Lung (tissue), 12 donors: ENCODE data around the gene CLDN6. TPM values are rescaled to one million over a fixed set of nuclear protein-coding genes. Genes with fewer than 3 reads are reported as not detected.

ENCODE experiments used
- ATAC-seq: fragments of 200-7000 bp; cut with Tn5 transposase; one replicate; pipeline ENCODE4 v1.9.1; 2020; ENCODE audit warnings: moderate number of reproducible peaks; ENCODE audit not compliant: insufficient read depth, low FRiP score
- DNase-seq, 3 donors: peaks; one replicate each; pipeline ENCODE4 v3.0.0-alpha.2; 2013 to 2017
- H3K27ac ChIP-seq, 2 donors: one replicate each; pipeline ENCODE4 v1.5.1; 2013; ENCODE audit warnings: mild to moderate bottlenecking in 2 of 2, moderate library complexity in 2 of 2, control low read depth in 1 of 2, inconsistent platforms in 1 of 2, low read depth in 1 of 2, low read length in 1 of 2
- H3K27me3 ChIP-seq, 3 donors: one replicate each; pipeline ENCODE4 v1.5.1; 2013; ENCODE audit warnings: low read length in 2 of 3; ENCODE audit not compliant: control insufficient read depth in 3 of 3, insufficient read depth in 3 of 3
- H3K36me3 ChIP-seq, 4 donors: one replicate each; pipeline ENCODE4 v1.5.1; 2013; ENCODE audit warnings: low read length in 4 of 4, mild to moderate bottlenecking in 1 of 4, moderate library complexity in 1 of 4; ENCODE audit not compliant: control insufficient read depth in 4 of 4, insufficient read depth in 4 of 4
- H3K4me1 ChIP-seq, 5 donors: one replicate each; pipeline ENCODE4 v1.5.1; 2013; ENCODE audit warnings: low read length in 5 of 5, mild to moderate bottlenecking in 2 of 5, moderate library complexity in 1 of 5; ENCODE audit not compliant: control insufficient read depth in 5 of 5, insufficient read depth in 5 of 5
- H3K4me3 ChIP-seq: one replicate; pipeline ENCODE4 v1.5.1; 2013; ENCODE audit warnings: mild to moderate bottlenecking, control low read depth, moderate library complexity
- H3K9ac ChIP-seq, 2 donors: one replicate each; pipeline ENCODE4 v1.5.1; 2013; ENCODE audit warnings: low read length in 2 of 2, control low read depth in 1 of 2; ENCODE audit not compliant: insufficient read depth in 1 of 2
- H3K9me3 ChIP-seq, 4 donors: one replicate each; pipeline ENCODE4 v1.5.1; 2013; ENCODE audit warnings: low read length in 3 of 4, mild to moderate bottlenecking in 1 of 4, moderate library complexity in 1 of 4; ENCODE audit not compliant: control insufficient read depth in 4 of 4, insufficient read depth in 3 of 4
- WGBS, 2 donors: extraction: QIAGEN DNeasy Blood & Tissue Kit; methylation state at CpG; one replicate each; pipeline ENCODE4 v1.1.7; 2013; 5-methylcytosine and 5-hydroxymethylcytosine counted together
- polyA plus RNA-seq, 2 donors: library from polyadenylated mRNA; stranded (reverse); fragments of 200-250 nt; gene quantifications; one replicate each; pipeline ENCODE4 v1.2.1, GENCODE V29; 2013
- total RNA-seq, 2 donors: library from RNA; depleted of rRNA in 1 of 2; stranded (reverse); fragments of >200 nt in 1 of 2; gene quantifications; one replicate each; pipeline ENCODE4 v1.2.1, GENCODE V29; 2014 to 2021
- TF ChIP-seq, protein P1 (sequence below): IDR thresholded peaks from 2 replicates; pipeline ENCODE4 v1.5.1; 2012; ENCODE audit warnings: mild to moderate bottlenecking; ENCODE audit errors: control extremely low read depth, extremely low read depth
- donor health status: control.
- donor health status: control.
- donor health status: Bipolar disorder and iron deficiency.
- donor health status: healthy.
- donor health status: DM: yes; HTN: yes; CAD: no.

The CLDN6 gene
- total and polyA plus RNA-seq, 4 donors = 0.10 to 7.1 (median 0.92) TPM; not detected in 1

DNA sequence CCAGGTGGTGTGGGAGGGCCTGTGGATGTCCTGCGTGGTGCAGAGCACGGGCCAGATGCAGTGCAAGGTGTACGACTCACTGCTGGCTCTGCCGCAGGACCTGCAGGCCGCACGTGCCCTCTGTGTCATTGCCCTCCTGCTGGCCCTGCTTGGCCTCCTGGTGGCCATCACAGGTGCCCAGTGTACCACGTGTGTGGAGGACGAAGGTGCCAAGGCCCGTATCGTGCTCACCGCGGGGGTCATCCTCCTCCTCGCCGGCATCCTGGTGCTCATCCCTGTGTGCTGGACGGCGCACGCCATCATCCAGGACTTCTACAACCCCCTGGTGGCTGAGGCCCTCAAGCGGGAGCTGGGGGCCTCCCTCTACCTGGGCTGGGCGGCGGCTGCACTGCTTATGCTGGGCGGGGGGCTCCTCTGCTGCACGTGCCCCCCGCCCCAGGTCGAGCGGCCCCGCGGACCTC, 4.5 kb downstream of the CLDN6 start:
- Histone ChIP-seq H3K9ac (no peak overlapping the region), H3K4me1 (peaks cover 0 to 47% (median 5%) of the 10 kb centered on the region in 5 donors), H3K9me3 (peaks cover 0 to 2% (median 0%) of the 10 kb centered on the region in 4 donors), H3K36me3 (no peaks in the 10 kb centered on the region), H3K27ac (no peak overlapping the region), H3K4me3 (no peak overlapping the region), H3K27me3 (peaks cover 0 to 30% (median 28%) of the 10 kb centered on the region in 3 donors)
- WGBS, 2 donors = 61 to 76% methylated on average over 27 of the region's 27 CpGs
- ATAC-seq (no peak), DNase-seq (no peak)
- TF ChIP-seq, protein P1, sequence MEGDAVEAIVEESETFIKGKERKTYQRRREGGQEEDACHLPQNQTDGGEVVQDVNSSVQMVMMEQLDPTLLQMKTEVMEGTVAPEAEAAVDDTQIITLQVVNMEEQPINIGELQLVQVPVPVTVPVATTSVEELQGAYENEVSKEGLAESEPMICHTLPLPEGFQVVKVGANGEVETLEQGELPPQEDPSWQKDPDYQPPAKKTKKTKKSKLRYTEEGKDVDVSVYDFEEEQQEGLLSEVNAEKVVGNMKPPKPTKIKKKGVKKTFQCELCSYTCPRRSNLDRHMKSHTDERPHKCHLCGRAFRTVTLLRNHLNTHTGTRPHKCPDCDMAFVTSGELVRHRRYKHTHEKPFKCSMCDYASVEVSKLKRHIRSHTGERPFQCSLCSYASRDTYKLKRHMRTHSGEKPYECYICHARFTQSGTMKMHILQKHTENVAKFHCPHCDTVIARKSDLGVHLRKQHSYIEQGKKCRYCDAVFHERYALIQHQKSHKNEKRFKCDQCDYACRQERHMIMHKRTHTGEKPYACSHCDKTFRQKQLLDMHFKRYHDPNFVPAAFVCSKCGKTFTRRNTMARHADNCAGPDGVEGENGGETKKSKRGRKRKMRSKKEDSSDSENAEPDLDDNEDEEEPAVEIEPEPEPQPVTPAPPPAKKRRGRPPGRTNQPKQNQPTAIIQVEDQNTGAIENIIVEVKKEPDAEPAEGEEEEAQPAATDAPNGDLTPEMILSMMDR = no peak

- no peak within 1 kb of the TSS for H3K4me3 ChIP-seq
- ATAC-seq (peak; percentile 44), DNase-seq (peak in 2 of 3 donors; percentile 64 to 74)
- H3K4me1 ChIP-seq = peaks cover 0 to 49% (median 4%) of the 10 kb centered on the region in 5 donors
- H3K27ac ChIP-seq = no peak within 1 kb of the TSS
- H3K27me3 ChIP-seq = peaks cover 0 to 32% (median 26%) of the 10 kb centered on the region in 3 donors
- peaks cover 0 to 2% (median 0%) of the 10 kb centered on the region in 4 donors for H3K9me3 ChIP-seq
- peak within 1 kb of the TSS in 1 of 2 donors; percentile 19 for H3K9ac ChIP-seq
- H3K36me3 ChIP-seq = no peaks in the 10 kb centered on the region
- TF ChIP-seq, protein P1 = no peak
- 40 to 57% methylated on average over 27 of the region's 27 CpGs for WGBS, 2 donors
Measured at GRCh38 chr16:3012828-3013420, 5.1 kb downstream of the CLDN6 start, which contains the start of gene CLDN9. Gene CLDN9 (plus strand): TSS chr16:3012923. CDS start chr16:3013363, 440 bp downstream.

DNA sequence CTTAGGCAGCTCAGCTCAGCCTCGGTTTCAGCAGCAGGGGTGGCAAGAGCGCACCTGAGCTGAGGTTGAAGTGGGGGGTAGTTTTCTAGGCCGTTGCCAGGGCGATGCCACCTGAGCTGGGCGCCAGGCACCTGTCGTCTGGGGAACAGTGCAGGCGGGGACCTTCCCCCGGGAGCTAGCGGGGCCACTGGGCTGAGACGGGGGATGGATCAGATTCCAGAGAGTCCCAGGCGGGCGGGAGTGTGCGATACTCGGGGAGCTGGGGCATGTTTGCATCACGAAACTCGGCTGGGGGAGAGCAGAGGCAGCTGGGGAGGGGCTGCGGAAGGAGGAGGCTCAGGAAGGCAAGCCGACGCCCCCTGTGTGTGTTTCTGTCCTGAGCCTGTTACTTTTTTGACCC, 5.7 kb downstream of the CLDN6 start:
- Histone ChIP-seq H3K9me3 (peaks cover 0 to 2% (median 0%) of the 10 kb centered on the region in 4 donors), H3K27me3 (peaks cover 0 to 35% (median 25%) of the 10 kb centered on the region in 3 donors), H3K36me3 (no peaks in the 10 kb centered on the region), H3K4me3 (no peak overlapping the region), H3K4me1 (peaks cover 0 to 50% (median 4%) of the 10 kb centered on the region in 5 donors), H3K27ac (no peak overlapping the region), H3K9ac (no peak overlapping the region)
- DNase-seq (peak; percentile 57 to 79 (median 75)), ATAC-seq (no peak)
- TF ChIP-seq, protein P1 = no peak
- WGBS, 2 donors = 25 to 27% methylated on average over 19 of the region's 19 CpGs
